GM21390 (cell line): ENCODE measurements around the gene FMNL2.

ENCODE experiments used
- ATAC-seq: cut with Tn5 transposase; IDR thresholded peaks from one replicate; pipeline ENCODE4 v1.9.1; 2021; ENCODE audit not compliant: unreplicated experiment

The FMNL2 gene

GRCh38 chr2:152632736-152633135 is 297.8 kb downstream of the FMNL2 start:
- ATAC-seq: no peak

DNA sequence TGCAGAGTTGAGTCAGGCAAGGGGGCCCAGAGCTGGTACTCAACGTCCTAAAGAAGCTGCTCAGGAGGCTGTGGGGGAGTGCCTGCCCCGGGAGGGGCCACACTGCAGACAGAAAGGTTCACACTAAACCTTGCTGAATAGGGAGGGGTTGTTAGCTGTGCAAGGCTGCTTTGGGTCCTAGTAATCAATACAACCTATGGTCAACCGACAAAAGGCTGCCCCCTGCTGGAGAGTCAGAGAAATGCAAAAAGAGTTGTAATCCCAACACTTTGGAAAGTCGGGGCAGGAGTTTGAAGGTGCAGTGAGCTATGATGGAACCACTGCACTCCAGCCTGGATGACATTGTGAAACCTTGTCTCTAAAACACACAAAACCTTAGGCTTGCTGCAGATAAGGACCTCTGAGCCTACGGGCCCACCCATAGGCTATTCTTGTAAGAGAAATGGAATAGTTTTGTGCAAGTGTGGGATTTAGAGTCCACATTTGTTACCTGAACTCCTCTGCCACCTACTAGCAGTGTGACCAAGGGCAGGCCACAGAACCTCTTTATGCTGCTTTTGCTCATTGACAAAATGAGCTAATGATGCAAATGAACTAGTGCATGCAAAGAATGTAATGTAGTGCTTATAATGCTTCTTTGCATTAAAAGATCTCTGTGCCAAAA is 300.8 kb downstream of the FMNL2 start:
- ATAC-seq: no peak

- ATAC-seq: no peak
Measured at GRCh38 chr2:152637251-152637650, 302.3 kb downstream of the FMNL2 start.

DNA sequence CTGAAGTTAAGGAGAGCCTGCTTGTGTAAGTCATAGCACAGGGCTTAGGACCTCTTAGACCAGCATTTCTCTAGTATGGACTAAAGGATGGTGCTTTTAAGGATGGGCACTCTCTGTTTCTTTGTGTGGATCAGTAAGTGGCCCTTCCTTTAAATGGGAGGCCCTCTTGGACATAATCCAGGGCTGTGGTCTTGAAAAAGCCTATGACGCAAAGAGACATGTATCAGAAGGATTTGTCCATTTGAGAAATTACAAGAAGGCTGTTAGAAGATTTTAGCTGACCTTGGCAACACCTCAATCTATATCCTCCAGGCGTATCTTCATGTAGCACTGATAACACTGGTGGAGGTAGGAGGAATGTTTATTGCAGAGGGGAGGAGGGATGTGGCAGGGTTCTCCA is 303.1 kb downstream of the FMNL2 start:
- no peak for ATAC-seq

DNA sequence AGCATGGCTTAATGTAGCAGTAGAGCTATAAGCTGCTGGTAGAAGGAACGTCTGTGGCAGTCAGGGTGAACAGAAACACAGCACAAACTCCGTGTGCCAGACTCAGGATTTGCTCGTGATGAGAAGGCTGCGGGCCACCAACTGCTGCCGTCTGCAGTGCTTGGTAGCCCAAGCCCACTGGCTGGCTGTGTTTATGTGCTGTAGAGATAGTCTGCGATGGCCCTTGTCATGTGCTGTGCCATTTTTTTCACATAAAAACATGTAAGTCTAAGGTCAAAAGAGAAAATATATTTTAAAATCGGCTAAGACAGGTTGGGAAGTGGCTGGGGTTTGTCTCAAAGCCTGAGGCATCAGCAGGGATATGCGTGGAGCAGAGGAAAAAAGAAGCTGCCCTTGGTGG is 303.6 kb downstream of the FMNL2 start:
- ATAC-seq: no peak

GRCh38 chr2:152644189-152644873 is 309.4 kb downstream of the FMNL2 start:
- ATAC-seq: no peak

- ATAC-seq: no peak
Measured at GRCh38 chr2:152646264-152646663, 311.3 kb downstream of the FMNL2 start.

GRCh38 chr2:152646775-152647174 is 311.8 kb downstream of the FMNL2 start:
- no peak for ATAC-seq

DNA sequence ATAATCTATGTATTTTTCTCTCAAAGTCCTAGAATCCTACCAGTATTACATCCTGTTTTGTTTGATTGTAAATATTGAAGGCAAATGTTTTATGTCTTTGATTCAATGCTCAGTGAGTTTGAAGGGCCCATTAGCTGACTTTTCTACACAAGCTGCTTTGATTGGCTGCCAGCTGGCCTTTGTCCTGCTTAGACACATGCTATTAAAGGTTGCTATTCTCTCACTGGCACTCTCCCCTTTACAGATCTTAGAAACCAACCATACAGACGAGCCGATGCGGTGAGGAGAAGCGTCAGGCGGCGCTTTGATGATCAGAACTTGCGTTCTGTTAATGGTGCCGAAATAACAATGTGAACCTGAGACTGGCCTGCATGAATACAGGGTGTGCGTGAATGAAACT is 312.6 kb downstream of the FMNL2 start:
- ATAC-seq: no peak

GRCh38 chr2:152648336-152648735 is 313.4 kb downstream of the FMNL2 start:
- no peak for ATAC-seq

DNA sequence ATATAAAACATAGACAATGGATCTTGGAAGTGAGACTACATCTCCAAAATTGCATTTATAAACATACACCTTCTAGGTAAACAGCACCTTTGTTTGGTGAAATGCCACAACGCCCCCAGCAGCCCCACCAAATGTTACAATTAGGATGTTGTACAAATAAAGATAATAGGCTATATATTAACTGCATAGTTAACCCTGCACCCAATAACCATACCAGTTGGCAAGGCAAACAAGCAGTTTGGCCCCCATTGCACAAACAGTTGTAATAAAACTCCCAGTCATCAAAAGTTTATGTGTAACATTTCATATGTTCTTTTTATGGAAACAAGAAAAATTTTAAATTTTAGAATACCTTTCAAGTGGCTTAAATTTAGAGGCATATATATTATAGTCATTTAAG is 315.0 kb downstream of the FMNL2 start:
- ATAC-seq: no peak

DNA sequence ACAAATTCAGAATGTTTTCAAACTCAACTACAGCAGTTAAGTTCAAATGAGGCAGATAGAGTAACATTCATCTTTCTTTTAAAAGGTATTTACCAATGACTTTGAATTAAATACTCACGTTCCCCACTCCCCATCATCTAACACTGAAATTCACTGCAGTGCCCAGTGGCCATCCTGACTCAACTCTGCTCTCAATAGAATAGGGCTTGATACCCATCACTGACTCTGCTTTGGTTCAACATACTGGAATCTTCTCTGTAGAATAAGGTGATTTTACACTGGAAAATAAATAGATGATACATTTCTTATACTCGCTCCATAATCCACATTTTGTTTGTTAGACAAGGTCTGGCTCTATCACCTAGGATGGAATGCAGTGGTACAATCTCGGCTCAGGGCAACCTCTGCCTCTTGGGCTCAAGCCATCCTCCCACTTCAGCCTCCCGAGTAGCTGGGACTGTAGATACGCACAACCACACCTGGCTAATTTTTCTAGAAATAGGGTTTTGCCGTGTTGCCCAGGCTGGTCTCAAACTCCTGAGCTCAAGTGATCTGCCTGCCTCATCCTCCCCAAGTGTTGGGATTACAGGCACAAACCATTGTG is 315.9 kb downstream of the FMNL2 start:
- ATAC-seq: no peak

- no peak for ATAC-seq
Measured at GRCh38 chr2:152651834-152652233, 316.9 kb downstream of the FMNL2 start.

DNA sequence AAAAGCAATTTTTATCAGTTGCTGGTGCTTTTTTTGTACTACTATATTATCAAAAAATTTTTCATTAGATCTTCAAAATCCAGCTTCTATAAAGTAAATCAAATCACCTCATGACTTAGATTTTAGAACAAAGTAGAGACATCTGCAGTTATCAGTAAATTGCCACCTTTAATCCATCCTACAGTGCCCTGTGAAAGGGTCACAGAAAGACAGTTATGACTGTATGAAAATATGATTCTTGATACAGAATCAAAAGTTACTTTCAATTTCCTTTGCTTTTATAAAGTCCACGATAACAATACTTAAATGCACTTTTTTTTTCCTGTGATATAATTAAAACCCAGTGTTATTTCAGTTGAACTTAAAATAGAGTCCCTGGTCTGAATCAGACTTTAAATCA is 320.9 kb downstream of the FMNL2 start:
- peak; percentile 53 for ATAC-seq

DNA sequence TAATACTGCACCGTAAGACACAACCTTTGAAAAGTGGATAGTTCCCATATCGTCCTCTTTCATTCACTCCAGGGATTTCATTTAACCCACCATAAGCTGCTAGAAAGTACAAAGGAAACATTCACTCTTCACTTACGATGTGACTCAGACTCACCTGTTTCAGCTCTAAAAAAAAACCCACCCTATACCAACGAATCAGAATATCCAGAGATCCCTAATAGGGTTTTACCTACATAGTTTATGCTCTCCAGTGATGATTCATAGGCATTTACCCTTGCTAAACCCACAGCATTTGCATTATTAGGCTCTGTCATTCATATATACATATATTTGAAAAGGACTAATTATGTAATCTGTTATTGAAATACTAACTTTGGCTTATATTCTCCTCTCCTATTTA is 322.1 kb downstream of the FMNL2 start:
- ATAC-seq: peak; percentile 48

DNA sequence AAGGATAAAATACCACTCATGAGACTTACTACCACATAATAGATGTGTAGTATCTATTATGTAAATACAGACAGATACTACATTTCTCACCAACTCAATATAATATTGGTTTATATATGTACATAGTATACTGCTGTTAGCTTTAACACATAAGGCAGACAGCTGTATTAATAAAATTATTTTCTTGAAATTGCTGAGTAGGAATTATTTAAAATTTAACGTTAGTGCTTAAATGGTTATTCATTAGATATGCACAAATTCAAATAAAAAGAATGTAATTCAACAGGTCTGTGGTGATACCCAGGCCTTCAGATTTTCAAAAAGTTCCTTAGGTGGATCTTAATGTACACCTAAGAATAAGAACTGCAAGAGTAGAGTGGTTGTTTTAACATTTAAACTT is 323.2 kb downstream of the FMNL2 start:
- ATAC-seq: no peak

- ATAC-seq: no peak
Measured at GRCh38 chr2:152661076-152661475, 326.1 kb downstream of the FMNL2 start.

DNA sequence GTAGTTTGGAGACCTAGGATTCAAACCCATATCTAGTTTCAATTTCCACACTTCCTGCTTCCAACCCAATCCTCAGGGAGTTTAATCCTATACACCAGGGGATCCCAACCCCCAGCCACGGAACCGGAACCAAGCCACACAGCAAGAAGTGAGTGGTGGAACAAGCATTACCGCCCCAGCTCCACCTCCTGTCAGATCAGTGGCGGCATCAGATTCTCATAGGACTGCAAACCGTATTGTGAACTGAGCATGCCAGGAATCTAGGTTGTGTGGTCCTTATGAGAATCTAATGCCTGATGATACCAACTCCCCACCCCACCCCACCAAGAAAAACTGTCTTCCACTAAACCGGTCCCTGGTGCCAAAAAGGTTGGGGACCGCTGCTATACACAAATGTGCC is 329.8 kb downstream of the FMNL2 start:
- ATAC-seq: no peak

GRCh38 chr2:152674334-152674733 is 339.4 kb downstream of the FMNL2 start:
- ATAC-seq: no peak

- no peak for ATAC-seq
Measured at GRCh38 chr2:152676461-152676860, 341.5 kb downstream of the FMNL2 start.

- no peak for ATAC-seq
Measured at GRCh38 chr2:152678808-152679207, 343.8 kb downstream of the FMNL2 start.

GRCh38 chr2:152682663-152683062 is 347.7 kb downstream of the FMNL2 start:
- ATAC-seq: no peak
